ENCODE data around the gene SPHKAP.

DNA sequence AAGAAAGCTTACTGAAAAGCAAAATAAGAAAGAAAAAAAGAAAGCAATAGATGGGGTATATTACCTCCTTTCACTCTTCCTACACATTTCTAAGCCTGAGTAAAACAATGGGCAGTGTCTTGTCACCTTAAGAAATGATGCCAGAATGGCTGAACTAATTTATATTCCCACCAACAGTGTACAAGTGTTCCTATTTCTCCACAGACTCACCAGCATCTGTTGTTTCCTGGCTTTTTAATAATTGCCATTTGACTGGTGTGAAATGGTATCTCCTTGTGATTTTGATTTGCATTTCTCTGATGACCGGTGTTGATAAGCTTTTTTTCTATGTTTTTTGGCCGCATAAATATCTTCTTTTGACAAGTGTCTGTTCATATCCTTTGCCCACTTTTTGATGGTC is 98.4 kb downstream of the SPHKAP start:
- TF ChIP-seq, protein P1, sequence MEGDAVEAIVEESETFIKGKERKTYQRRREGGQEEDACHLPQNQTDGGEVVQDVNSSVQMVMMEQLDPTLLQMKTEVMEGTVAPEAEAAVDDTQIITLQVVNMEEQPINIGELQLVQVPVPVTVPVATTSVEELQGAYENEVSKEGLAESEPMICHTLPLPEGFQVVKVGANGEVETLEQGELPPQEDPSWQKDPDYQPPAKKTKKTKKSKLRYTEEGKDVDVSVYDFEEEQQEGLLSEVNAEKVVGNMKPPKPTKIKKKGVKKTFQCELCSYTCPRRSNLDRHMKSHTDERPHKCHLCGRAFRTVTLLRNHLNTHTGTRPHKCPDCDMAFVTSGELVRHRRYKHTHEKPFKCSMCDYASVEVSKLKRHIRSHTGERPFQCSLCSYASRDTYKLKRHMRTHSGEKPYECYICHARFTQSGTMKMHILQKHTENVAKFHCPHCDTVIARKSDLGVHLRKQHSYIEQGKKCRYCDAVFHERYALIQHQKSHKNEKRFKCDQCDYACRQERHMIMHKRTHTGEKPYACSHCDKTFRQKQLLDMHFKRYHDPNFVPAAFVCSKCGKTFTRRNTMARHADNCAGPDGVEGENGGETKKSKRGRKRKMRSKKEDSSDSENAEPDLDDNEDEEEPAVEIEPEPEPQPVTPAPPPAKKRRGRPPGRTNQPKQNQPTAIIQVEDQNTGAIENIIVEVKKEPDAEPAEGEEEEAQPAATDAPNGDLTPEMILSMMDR (IDR thresholded peaks at IDR 0.05; ENCODE audit: low read depth, low read length): no peak
- no peak for TF ChIP-seq EZH2phosphoT487 (IDR thresholded peaks at IDR 0.05; ENCODE audit: low read depth)

Data from OCI-LY3 (cell line).